SK-N-MC (cell line): ENCODE data around the gene PYROXD2.

Experiments used
- EZH2 ChIP-seq: fragments of 200-600 bp; sonication (generic); IDR thresholded peaks from one replicate; pipeline ENCODE4 v1.6.1; 2017; ENCODE audit warnings: antibody characterized with exemption
- POLR2AphosphoS5 ChIP-seq: IDR thresholded peaks from 2 replicates; pipeline ENCODE4 v1.6.1; 2012; ENCODE audit warnings: mild to moderate bottlenecking, low read depth, low read length, borderline replicate concordance

- TF ChIP-seq POLR2AphosphoS5 (no peak), EZH2 (no peak)
These were observed 51.8 kb downstream of the PYROXD2 start for GRCh38 chr10:98363220-98363619.
